Muscle layer of colon (tissue), 2 donors: ENCODE data around the gene SPATA20.

ENCODE experiments used
- H3K27ac ChIP-seq: one replicate; pipeline ENCODE4 v1.7.0; 2013; ENCODE audit warnings: low read depth, mild to moderate bottlenecking, low read length, moderate library complexity
- H3K27me3 ChIP-seq, 2 donors: one replicate each; pipeline ENCODE4 v1.7.0; 2013; ENCODE audit warnings: low read length in 2 of 2, mild to moderate bottlenecking in 2 of 2; ENCODE audit not compliant: insufficient read depth in 2 of 2, control insufficient read depth in 1 of 2
- H3K36me3 ChIP-seq: one replicate; pipeline ENCODE4 v1.7.0; 2013; ENCODE audit warnings: mild to moderate bottlenecking, low read length; ENCODE audit not compliant: insufficient read depth
- H3K4me1 ChIP-seq: one replicate; pipeline ENCODE4 v1.7.0; 2013; ENCODE audit warnings: mild to moderate bottlenecking, low read length; ENCODE audit not compliant: insufficient read depth
- H3K4me3 ChIP-seq, 2 donors: one replicate each; pipeline ENCODE4 v1.7.0; 2013; ENCODE audit warnings: low read length in 2 of 2, low read depth in 1 of 2, mild to moderate bottlenecking in 1 of 2, moderate library complexity in 1 of 2
- H3K9ac ChIP-seq: one replicate; pipeline ENCODE4 v1.7.0; 2013; ENCODE audit warnings: low read length
- H3K9me3 ChIP-seq: one replicate; pipeline ENCODE4 v1.7.0; 2013; ENCODE audit warnings: mild to moderate bottlenecking, low read length
- donor health status: abdominal sarcoma.
- donor health status: Adenocarcinoma of cecum.

Gene SPATA20

GRCh38 chr17:50547035-50547735 is at the start of gene SPATA20:
TSS of gene SPATA20 (plus strand) at chr17:50547174. CDS start at chr17:50547209, 35 bp downstream.
- H3K27ac ChIP-seq: peak within 1 kb of the TSS; percentile 7
- H3K4me1 ChIP-seq: peaks cover 29% of the 10 kb centered on the region

DNA sequence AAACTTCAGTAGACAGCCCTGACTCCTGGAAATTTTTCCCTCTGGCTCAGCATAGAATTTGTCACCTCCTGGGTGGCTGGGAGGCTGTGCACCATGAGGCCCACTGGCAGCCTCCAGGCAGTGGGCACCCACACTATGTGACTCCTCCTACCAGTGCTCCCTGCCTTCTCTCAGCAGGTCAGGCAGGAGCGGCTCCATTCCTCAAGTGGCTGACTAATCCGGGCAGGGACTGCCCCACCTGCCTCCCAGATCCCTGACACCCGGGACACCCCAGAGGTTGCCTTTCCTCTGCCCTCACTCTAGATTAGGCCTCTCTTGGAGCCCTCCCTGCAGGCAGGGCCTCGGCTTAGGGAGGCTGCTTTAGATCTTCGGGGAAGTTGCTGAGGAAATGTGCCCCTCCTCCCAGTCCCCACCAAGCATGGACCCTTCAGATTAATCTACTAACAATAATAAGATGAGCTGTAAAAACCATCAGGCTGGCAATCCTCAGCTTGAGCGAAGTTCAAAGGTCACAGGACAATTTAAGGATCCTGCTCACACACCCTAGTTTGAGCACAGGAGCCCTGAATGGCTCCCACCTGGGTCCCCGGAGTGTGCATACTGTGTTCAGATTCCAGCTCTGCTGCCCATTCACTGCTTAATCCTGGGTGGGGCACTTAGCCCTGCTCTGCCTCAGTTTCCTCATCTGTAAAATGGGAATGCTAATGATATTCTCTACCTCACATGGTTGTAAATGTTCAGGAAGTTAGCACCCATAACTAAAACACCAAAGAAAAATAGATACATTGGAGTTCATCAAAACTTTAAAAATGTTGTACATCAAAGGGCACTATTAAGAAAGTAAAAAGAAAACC is 48.7 kb upstream of the SPATA20 start:
- Histone ChIP-seq H3K4me3 (no peak overlapping the region), H3K27me3 (no peaks in the 10 kb centered on the region), H3K27ac (no peak overlapping the region), H3K36me3 (no peaks in the 10 kb centered on the region), H3K9me3 (no peaks in the 10 kb centered on the region), H3K4me1 (no peaks in the 10 kb centered on the region), H3K9ac (no peak overlapping the region)

More at GRCh38 chr17:50547035-50547735, at the start of gene SPATA20:
- H3K4me3 ChIP-seq: peak within 1 kb of the TSS; percentile 38 to 87
- no peaks in the 10 kb centered on the region for H3K9me3 ChIP-seq
- H3K9ac ChIP-seq: peak within 1 kb of the TSS; percentile 92
- H3K27me3 ChIP-seq: no peaks in the 10 kb centered on the region
- peaks cover 11% of the 10 kb centered on the region for H3K36me3 ChIP-seq

DNA sequence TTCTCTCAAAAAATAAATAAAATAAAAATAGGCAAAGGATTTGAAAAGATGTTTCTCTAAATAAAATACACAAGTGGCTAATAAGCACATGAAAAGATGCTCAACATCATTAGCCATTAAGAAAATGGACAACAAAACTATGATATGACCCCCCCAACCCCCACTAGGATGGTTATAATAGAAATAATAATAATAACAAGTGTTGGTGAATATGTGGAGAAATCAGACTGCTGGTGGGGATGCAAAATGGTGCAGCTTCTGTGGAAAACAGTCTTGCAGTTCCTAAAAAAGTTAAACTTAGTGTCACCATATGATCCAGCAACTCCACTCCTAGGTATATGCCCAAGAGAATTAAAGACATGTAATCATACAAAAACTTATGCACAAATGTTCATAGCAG is 47.7 kb upstream of the SPATA20 start:
- Histone ChIP-seq H3K9ac (no peak overlapping the region), H3K4me3 (no peak overlapping the region), H3K27ac (no peak overlapping the region), H3K36me3 (no peaks in the 10 kb centered on the region), H3K27me3 (no peaks in the 10 kb centered on the region), H3K4me1 (no peaks in the 10 kb centered on the region), H3K9me3 (no peaks in the 10 kb centered on the region)

DNA sequence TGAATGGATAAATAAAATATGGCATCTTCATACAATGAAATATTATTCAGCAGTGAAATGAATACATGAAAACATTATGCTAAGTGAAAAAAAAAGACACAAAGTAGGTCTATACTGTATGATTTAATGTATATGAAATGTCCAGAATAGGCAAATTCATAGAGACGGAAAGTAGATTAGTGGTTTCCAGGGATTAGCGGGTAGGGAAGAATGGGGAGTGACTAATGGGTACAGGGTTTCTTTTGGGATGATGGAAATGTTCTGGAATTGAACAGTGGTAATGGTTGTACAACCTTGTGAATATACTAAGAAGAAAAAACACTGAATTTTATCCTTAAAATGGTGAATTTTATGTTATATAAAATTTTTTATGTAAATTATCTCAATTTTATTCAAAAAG is 47.3 kb upstream of the SPATA20 start:
- Histone ChIP-seq H3K36me3 (no peaks in the 10 kb centered on the region), H3K4me1 (no peaks in the 10 kb centered on the region), H3K27me3 (no peaks in the 10 kb centered on the region), H3K9me3 (no peaks in the 10 kb centered on the region), H3K9ac (no peak overlapping the region), H3K4me3 (no peak overlapping the region), H3K27ac (no peak overlapping the region)

DNA sequence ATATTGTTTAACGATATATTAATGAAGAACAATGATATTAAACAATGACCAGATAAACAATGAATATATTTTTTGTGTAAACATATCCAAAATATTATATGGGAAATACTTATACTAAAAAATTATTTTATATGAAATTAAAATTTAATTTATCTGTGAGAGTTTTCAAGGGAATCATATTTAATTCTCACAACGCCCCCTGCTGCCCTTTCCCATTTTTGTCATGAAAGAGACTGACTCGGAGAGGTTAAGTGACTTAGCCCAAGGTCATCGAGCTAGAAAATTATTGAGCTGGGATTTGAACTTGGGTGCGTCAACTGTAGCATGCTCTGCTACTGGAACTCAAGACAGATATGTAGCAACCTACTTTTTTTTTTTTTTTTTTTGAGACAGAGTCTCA is 45.9 kb upstream of the SPATA20 start:
- Histone ChIP-seq H3K36me3 (no peaks in the 10 kb centered on the region), H3K27me3 (no peaks in the 10 kb centered on the region), H3K9ac (no peak overlapping the region), H3K27ac (no peak overlapping the region), H3K4me1 (no peaks in the 10 kb centered on the region), H3K4me3 (no peak overlapping the region), H3K9me3 (no peaks in the 10 kb centered on the region)

- no peak overlapping the region for H3K27ac ChIP-seq
- no peaks in the 10 kb centered on the region for H3K9me3 ChIP-seq
- H3K4me3 ChIP-seq: no peak overlapping the region
- H3K4me1 ChIP-seq: no peaks in the 10 kb centered on the region
- H3K27me3 ChIP-seq: no peaks in the 10 kb centered on the region
- H3K9ac ChIP-seq: no peak overlapping the region
- H3K36me3 ChIP-seq: no peaks in the 10 kb centered on the region
These were observed 44.5 kb upstream of the SPATA20 start for GRCh38 chr17:50502301-50502990.

DNA sequence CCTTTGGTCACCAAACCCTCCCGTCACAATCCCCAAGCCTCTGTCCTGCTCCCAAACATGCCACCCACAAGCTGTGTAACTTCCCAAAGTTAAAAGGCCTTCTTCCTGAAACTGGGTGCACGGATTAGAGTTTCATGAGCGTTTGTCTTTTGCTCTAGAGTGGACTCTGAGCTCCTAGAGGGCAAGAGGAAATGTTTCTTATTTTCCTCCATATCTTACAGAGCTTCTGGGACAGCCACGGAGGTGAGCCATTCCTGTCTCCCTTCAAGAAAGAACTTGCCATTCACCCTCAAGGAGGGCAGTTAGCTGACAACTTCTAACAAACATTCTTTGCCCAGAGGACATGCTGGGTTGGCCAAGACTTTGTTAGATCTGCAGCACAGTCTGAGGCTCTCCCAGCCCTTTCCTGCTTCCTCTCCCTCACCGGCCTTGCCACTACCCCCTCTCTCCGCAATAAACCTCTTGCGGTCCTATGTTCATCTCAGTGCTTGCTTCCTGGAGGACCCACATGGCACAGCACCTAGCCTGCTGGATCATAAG is 41.3 kb upstream of the SPATA20 start:
- Histone ChIP-seq H3K4me3 (no peak overlapping the region), H3K9ac (no peak overlapping the region), H3K27ac (no peak overlapping the region), H3K9me3 (no peaks in the 10 kb centered on the region), H3K4me1 (peaks cover 8% of the 10 kb centered on the region), H3K27me3 (no peaks in the 10 kb centered on the region), H3K36me3 (no peaks in the 10 kb centered on the region)

GRCh38 chr17:50506298-50506697 is 40.7 kb upstream of the SPATA20 start:
- Histone ChIP-seq H3K9me3 (no peaks in the 10 kb centered on the region), H3K4me1 (peaks cover 8% of the 10 kb centered on the region), H3K4me3 (no peak overlapping the region), H3K36me3 (no peaks in the 10 kb centered on the region), H3K27ac (no peak overlapping the region), H3K27me3 (no peaks in the 10 kb centered on the region), H3K9ac (no peak overlapping the region)

DNA sequence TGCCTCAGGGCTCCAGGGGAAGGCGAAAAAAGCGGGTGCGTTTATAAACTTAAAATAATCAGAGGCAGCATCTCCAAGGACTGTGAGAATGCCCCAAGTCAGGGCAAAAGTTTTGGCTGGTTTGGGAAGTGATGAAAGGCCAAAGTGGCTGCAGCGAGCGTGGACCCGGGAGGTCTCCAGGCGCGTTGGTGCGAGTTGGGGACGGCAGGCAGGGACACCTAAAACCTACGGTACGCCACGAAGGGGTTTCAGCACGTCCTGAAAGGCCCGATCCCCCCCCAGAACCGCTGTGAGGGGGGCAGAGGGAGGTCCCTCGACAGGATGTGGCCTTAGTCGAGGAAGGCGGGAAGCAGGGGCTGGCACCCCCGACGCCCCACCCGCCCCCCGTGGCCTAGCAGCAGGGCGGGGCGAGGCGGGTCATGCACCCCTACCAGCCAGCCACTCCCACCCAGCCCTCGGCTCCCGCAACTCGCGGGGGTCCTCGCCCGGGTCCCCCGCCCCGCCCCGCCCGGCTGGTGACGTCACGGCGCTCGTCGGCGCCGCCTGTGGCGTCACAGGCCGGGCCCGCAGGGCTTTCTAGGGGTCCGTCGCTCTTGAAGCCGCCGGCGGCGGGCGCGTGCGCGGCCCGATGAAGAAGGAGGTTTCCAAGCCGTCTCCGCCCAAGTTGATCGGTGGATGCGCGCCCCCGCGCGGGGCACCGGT is 39.0 kb upstream of the SPATA20 start, which contains the start of gene MYCBPAP:
TSS of gene MYCBPAP (plus strand) at position 569 of the 702 bp plus-strand sequence. CDS start 236 bp downstream, outside the sequence.
- Histone ChIP-seq H3K4me3 (peak within 1 kb of the TSS; percentile 68 to 73), H3K9ac (peak within 1 kb of the TSS; percentile 54), H3K27ac (peak within 1 kb of the TSS; percentile 74), H3K4me1 (peaks cover 8% of the 10 kb centered on the region), H3K27me3 (no peaks in the 10 kb centered on the region), H3K36me3 (no peaks in the 10 kb centered on the region), H3K9me3 (no peaks in the 10 kb centered on the region)

- no peaks in the 10 kb centered on the region for H3K9me3 ChIP-seq
- H3K36me3 ChIP-seq: no peaks in the 10 kb centered on the region
- no peaks in the 10 kb centered on the region for H3K27me3 ChIP-seq
- H3K4me3 ChIP-seq: peak overlapping the region; percentile 68 to 73
- peaks cover 8% of the 10 kb centered on the region for H3K4me1 ChIP-seq
- H3K27ac ChIP-seq: peak overlapping the region; percentile 74
- H3K9ac ChIP-seq: peak overlapping the region; percentile 54
These were observed 38.2 kb upstream of the SPATA20 start for GRCh38 chr17:50508573-50509460.
